Muscle of leg (tissue), 11 donors: ENCODE results near the gene UBAP2. TPM values are rescaled to one million over a fixed set of nuclear protein-coding genes. Genes with fewer than 3 reads are reported as not detected.
A peak's percentile ranks its signal among the peaks of the same experiment; 100 is the strongest.

Experiments used
- DNase-seq: peaks from one replicate; pipeline ENCODE4 v3.0.0; 2013
- H3K27ac ChIP-seq: one replicate; pipeline ENCODE4 v1.5.1; 2013; ENCODE audit warnings: mild to moderate bottlenecking, low read length, control low read depth
- H3K27me3 ChIP-seq: one replicate; pipeline ENCODE4 v1.6.1; 2013; ENCODE audit warnings: low read length; ENCODE audit not compliant: control insufficient read depth, insufficient read depth
- H3K36me3 ChIP-seq: one replicate; pipeline ENCODE4 v1.6.1; 2013; ENCODE audit warnings: low read length; ENCODE audit not compliant: control insufficient read depth, insufficient read depth
- H3K4me1 ChIP-seq: one replicate; pipeline ENCODE4 v1.6.1; 2013; ENCODE audit warnings: low read length; ENCODE audit not compliant: control insufficient read depth, insufficient read depth
- H3K4me3 ChIP-seq: one replicate; pipeline ENCODE4 v1.5.1; 2013; ENCODE audit warnings: low read length, control low read depth
- H3K9me3 ChIP-seq: replicated peaks from 2 replicates; pipeline ENCODE4 v1.6.1; 2013; ENCODE audit warnings: low read depth, low read length; ENCODE audit not compliant: control insufficient read depth
- WGBS: methylation state at CpG from one replicate; pipeline ENCODE4 v1.1.5; 2013; ENCODE audit warnings: missing lambda C conversion rate; ENCODE audit not compliant: insufficient coverage; 5-methylcytosine and 5-hydroxymethylcytosine counted together
- polyA plus RNA-seq, 8 donors: library from polyadenylated mRNA; unstranded; fragments of 120-200 nt; gene quantifications; one replicate each; pipeline versions ENCODE4 v1.2.1 to v1.2.3, GENCODE V29; 2013; ENCODE audit warnings: inconsistent platforms in 1 of 8, low replicate concordance in 1 of 8; ENCODE audit not compliant: insufficient read length in 8 of 8, insufficient read depth in 1 of 8
- total RNA-seq: library from RNA; stranded (reverse); fragments of 120-200 nt; gene quantifications from one replicate; pipeline ENCODE4 v1.2.4, GENCODE V29; 2013

Gene UBAP2
- total and polyA plus RNA-seq, 9 donors: 51.4 to 89.8 (median 65.6) TPM

DNA sequence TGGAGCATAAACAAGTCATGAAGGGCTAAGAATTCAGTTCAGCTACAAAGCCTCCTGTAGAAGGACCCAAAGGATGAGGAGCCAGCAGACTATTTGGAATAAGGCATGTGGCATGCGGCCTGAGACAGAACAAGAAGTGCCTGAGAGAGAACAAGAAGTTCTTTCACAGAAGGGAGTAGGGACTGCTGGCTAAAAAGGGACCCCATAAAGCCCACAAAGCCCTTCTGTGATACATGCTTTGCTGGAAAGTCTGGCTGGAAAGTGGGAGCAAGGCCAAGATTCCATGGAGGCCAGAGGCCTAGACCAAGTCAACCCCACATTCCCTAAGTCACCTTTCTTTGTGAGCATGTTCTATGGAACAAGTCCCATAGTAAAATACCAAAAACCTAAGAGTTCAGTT lies 35.9 kb upstream of the UBAP2 start:
- Histone ChIP-seq H3K4me1 (peaks cover 34% of the 10 kb centered on the region), H3K9me3 (no peaks in the 10 kb centered on the region), H3K27me3 (no peaks in the 10 kb centered on the region), H3K36me3 (peaks cover 33% of the 10 kb centered on the region), H3K4me3 (no peak overlapping the region), H3K27ac (peak overlapping the region; percentile 65)
- 86% methylated on average over 1 of the region's 1 CpG for WGBS
- peak; percentile 60 for DNase-seq

- Histone ChIP-seq H3K36me3 (no peaks in the 10 kb centered on the region), H3K4me3 (no peak overlapping the region), H3K9me3 (no peaks in the 10 kb centered on the region), H3K27me3 (no peaks in the 10 kb centered on the region), H3K4me1 (peaks cover 13% of the 10 kb centered on the region), H3K27ac (no peak overlapping the region)
- DNase-seq: no peak
- 90% methylated on average over 2 of the region's 2 CpGs for WGBS
Observed at GRCh38 chr9:34079181-34079580, 30.5 kb upstream of the UBAP2 start.

GRCh38 chr9:34072868-34073590 lies 24.3 kb upstream of the UBAP2 start:
- WGBS: 16% methylated on average over 2 of the region's 5 CpGs
- no peaks in the 10 kb centered on the region for H3K36me3 ChIP-seq
- no peak overlapping the region for H3K4me3 ChIP-seq
- no peaks in the 10 kb centered on the region for H3K27me3 ChIP-seq
- H3K4me1 ChIP-seq: peaks cover 14% of the 10 kb centered on the region
- no peaks in the 10 kb centered on the region for H3K9me3 ChIP-seq
- H3K27ac ChIP-seq: peak overlapping the region; percentile 65
- peak; percentile 57 for DNase-seq

DNA sequence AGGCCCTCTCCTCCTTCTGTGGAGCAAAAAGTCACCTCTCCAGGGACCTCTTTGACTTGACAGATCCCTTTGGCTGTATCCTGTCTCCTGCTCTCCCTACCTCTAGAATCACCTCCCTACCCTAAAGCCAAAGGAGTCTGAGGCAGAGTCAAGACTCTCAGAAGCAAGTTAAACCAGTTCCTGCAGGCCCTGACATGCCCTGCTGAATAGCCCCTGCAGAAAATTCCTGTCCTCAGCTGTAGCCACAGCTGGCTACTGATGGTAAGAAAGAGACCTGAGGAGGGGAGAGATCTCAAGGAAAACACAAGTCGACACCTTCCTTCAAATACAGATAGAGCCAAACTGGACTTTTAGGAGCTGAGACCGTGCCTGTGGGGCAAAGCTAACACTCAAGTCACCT lies 23.7 kb upstream of the UBAP2 start:
- Histone ChIP-seq H3K4me3 (no peak overlapping the region), H3K27me3 (no peaks in the 10 kb centered on the region), H3K9me3 (no peaks in the 10 kb centered on the region), H3K4me1 (peaks cover 14% of the 10 kb centered on the region), H3K36me3 (no peaks in the 10 kb centered on the region), H3K27ac (peak overlapping the region; percentile 65)
- no CpG with 5 or more reads among the region's 2 CpGs for WGBS
- DNase-seq: no peak

DNA sequence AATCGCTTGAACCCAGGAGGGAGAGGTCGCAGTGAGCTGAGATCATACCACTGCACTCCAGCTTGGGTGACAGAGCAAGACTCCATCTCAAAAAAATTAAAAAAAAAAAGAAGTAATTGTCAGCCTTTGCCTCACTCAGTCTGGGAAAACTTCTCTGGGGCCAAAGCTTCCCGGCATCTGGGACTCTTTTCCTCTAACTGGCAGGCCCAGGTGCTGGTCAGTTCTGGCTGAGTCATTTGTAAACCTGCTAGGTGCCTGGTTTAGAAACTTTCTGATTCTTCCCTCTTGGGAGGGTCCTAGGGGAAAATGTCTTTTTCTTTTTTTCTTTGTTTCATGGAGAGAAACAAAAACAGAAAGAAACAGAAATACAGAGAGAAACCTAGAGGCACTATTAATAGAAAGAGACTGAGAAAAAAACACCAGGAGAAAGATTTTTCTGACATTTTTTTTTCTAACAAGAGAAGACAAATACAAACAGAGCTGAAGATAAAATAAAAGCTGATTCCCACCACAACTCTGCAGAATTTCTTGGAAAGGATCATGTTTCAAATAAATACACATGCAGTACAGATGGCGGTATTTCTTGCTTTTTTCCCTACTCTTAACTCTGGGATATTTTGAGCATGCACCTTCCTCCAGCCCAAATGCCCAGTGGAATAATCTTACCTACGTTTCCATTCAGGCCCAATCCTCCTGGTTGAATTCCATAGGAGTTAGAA lies 22.1 kb upstream of the UBAP2 start:
- DNase-seq: peak; percentile 57
- no peaks in the 10 kb centered on the region for H3K36me3 ChIP-seq
- H3K4me3 ChIP-seq: no peak overlapping the region
- H3K9me3 ChIP-seq: no peaks in the 10 kb centered on the region
- WGBS: 56% methylated on average over 3 of the region's 5 CpGs
- H3K27ac ChIP-seq: peak overlapping the region; percentile 69
- no peaks in the 10 kb centered on the region for H3K27me3 ChIP-seq
- peaks cover 14% of the 10 kb centered on the region for H3K4me1 ChIP-seq

DNA sequence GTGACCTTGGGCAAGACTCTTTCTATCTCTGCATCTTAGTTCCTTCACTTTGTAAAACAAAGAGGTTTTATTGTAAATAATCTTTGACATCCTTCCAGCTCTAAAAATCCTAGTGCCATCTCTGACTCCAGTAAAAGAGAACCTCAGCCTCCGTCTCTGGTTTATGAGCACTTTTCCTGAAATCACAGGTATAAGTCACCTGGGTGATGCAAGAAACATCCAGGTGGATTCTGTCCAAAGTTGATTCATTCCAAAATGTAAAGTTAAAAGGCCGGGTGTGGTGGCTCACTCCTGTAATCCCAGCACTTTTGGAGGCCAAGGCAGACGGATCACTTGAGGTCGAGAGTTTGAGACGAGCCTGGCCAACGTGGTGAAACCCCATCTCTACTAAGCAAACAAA lies 21.1 kb upstream of the UBAP2 start:
- no peak overlapping the region for H3K27ac ChIP-seq
- no peak for DNase-seq
- WGBS: 83% methylated on average over 2 of the region's 6 CpGs
- H3K27me3 ChIP-seq: no peaks in the 10 kb centered on the region
- H3K4me1 ChIP-seq: peaks cover 15% of the 10 kb centered on the region
- no peaks in the 10 kb centered on the region for H3K36me3 ChIP-seq
- no peak overlapping the region for H3K4me3 ChIP-seq
- H3K9me3 ChIP-seq: no peaks in the 10 kb centered on the region

DNA sequence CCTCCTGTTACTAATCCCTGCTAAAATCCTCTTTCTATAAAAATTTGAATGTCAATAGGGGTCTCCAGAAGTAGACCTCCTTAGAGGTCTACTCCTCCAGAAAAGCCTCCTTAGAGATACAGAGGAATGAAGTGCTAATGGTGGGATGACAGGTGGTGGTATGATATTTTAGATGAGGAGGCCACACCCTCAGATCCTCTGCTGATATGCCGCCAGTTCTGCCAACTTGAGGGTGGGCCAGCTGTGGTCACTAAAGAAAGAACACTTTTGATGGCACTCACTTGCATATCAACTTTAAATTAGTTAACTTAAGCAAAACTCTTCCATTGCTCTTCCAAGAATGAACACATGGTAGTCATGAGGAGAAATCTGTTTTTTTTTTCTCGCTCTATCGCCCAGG lies 16.9 kb upstream of the UBAP2 start:
- H3K4me1 ChIP-seq: peaks cover 2% of the 10 kb centered on the region
- H3K9me3 ChIP-seq: no peaks in the 10 kb centered on the region
- no CpG with 5 or more reads among the region's 3 CpGs for WGBS
- peak; percentile 30 for DNase-seq
- no peaks in the 10 kb centered on the region for H3K27me3 ChIP-seq
- H3K36me3 ChIP-seq: no peaks in the 10 kb centered on the region
- no peak overlapping the region for H3K4me3 ChIP-seq
- no peak overlapping the region for H3K27ac ChIP-seq

GRCh38 chr9:34059954-34060353 lies 11.3 kb upstream of the UBAP2 start:
- H3K36me3 ChIP-seq: no peaks in the 10 kb centered on the region
- H3K4me1 ChIP-seq: no peaks in the 10 kb centered on the region
- H3K4me3 ChIP-seq: no peak overlapping the region
- H3K27me3 ChIP-seq: no peaks in the 10 kb centered on the region
- no peaks in the 10 kb centered on the region for H3K9me3 ChIP-seq
- WGBS: no CpG with 5 or more reads among the region's 3 CpGs
- no peak for DNase-seq
- no peak overlapping the region for H3K27ac ChIP-seq

DNA sequence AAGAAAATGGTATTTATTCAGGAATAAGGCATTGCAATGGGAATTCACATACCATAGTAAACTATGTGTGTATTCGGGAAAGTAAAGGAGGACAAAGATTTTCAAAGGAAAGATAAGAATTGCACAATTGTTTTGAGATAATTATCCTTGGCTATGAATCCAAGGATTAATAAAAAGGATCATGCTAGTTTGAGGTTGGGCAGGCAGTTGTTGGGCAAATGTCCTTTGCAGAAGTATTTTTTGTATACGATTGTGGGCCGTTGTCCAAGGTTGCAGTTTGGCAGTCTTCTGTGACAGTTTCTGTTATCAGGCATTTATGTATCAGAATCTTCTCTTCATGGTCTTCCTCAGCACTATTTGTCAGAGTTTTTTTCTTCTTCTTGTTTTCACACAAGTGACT lies 10.6 kb upstream of the UBAP2 start:
- H3K4me3 ChIP-seq: no peak overlapping the region

GRCh38 chr9:34049630-34050384 lies 1.1 kb upstream of the UBAP2 start:
- 51% methylated on average over 5 of the region's 18 CpGs for WGBS
- Histone ChIP-seq H3K9me3 (no peaks in the 10 kb centered on the region), H3K4me1 (peaks cover 14% of the 10 kb centered on the region), H3K36me3 (no peaks in the 10 kb centered on the region), H3K4me3 (peak overlapping the region; percentile 99), H3K27ac (peak overlapping the region; percentile 98), H3K27me3 (no peaks in the 10 kb centered on the region)
- peak; percentile 15 for DNase-seq

More for the DNA sequence above, 10.6 kb upstream of the UBAP2 start:
- Histone ChIP-seq H3K4me1 (no peaks in the 10 kb centered on the region), H3K36me3 (no peaks in the 10 kb centered on the region), H3K27ac (no peak overlapping the region), H3K27me3 (no peaks in the 10 kb centered on the region), H3K9me3 (no peaks in the 10 kb centered on the region)
- 50% methylated on average over 1 of the region's 3 CpGs for WGBS
- no peak for DNase-seq
